Left ventricle myocardium superior (tissue), 1 donor: ENCODE results near the gene CLDN7. TPM values are rescaled to one million over a fixed set of nuclear protein-coding genes. Genes with fewer than 3 reads are reported as not detected.
A peak's percentile ranks its signal among the peaks of the same experiment; 100 is the strongest.

ENCODE experiments used
- ATAC-seq: fragments of 200-7000 bp; cut with Tn5 transposase; one replicate; pipeline ENCODE4 v1.9.1; 2020; ENCODE audit warnings: mild to moderate bottlenecking, moderate library complexity
- DNase-seq: peaks from one replicate; pipeline ENCODE4 v3.0.0-alpha.2; 2020
- intact Hi-C: fragments of 100-400 bp; cut with micrococcal nuclease; formaldehyde crosslinking; loops from one replicate; pipeline ENCODE4 v1.11.0; 2022
- total RNA-seq: library from RNA; stranded (reverse); fragmentation: NEBNext Ultra II Directional; extraction: Animal tissue kit (Norgen Biotek cat#: 25700); gene quantifications from one replicate; pipeline ENCODE4 v1.2.1, GENCODE V29; 2021
- donor health status: DM: no; HTN: yes; CAD: no; lungs with severe emphysema.

The CLDN7 gene
- total RNA-seq, 1 donor from 2014 or later, result 1.8 TPM

DNA sequence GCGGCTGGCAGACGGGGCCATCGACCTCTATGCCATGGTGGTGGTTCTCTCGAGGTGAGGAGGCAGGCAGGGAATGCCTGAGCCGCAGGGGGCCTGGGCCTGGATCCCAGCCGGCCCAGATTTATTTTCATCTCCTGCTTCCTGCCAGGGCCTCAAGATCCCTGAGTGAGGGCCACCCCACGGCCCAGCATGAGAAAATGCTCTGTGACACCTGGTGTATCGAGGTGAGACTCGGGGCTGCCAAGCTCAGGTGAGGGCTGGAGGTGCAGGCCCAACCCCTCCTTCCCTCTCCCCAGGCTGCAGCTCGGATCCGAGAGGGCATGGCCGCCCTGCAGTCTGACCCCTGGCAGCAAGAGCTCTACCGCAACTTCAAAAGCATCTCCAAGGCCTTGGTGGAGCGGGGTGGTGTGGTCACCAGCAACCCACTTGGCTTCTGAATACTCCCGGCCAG, 37.6 kb downstream of the CLDN7 start:
- ATAC-seq (no peak), DNase-seq (peak; percentile 29)
- intact Hi-C loops, result no loop called here

DNA sequence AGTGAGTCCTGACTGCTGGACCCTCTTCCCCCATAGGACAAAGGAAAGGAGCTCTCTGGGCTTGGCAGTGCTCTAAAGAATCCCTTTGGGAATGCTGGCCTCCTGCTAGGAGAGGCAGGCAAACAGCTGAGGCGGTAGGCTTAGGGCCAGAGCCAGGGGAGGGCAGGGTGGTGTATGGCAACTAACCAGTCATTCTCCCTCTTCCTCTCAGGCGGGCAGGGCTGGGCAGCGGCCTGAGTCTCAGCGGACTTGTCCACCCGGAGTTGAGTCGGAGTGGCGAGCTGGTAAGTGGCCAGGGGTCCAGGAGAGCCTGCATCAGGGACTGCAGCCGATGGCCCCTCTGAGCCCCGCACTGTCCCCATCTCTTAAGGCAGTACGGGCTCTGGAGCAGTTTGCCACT, 38.2 kb downstream of the CLDN7 start:
- intact Hi-C loops, result no loop called here
- DNase-seq, result peak; percentile 36
- ATAC-seq, result no peak

DNA sequence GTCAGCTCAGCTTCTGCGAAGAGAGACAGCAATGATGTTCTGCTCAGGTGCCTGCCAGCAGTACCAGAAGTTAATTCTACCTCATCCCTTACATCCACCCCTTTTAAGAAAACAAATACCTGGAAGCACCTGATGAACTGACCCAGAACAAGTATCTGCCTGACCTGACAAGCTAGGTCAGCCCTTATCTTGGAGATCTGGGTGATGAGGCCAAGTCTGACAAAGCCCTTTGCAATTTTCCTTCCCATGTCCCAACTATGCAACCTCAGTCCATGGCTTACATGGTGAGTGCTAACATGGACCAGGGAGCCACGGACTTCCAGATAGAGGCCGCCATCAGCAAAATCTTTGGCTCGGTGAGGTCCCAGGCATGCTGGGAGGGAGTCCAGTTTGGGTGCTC, 38.9 kb downstream of the CLDN7 start:
- ATAC-seq (no peak), DNase-seq (no peak)
- intact Hi-C loops, result no loop called here

DNA sequence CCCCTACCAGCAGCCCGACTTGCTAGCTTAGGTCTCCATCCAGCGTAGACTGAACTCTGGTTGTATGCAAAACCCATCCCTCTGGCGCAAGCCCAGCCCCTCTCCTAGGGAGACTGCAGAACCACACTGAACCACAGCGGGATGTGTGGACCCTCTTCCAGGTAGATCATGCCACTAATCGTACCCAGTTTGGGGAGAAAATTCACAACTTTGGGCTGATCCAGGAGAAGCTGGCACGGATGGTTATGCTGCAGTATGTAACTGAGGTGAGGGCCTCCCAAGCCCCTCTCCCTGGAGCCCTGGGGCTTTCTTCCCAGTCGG, 39.3 kb downstream of the CLDN7 start:
- intact Hi-C loops, result no loop called here
- ATAC-seq, result no peak
- peak; percentile 40 for DNase-seq

DNA sequence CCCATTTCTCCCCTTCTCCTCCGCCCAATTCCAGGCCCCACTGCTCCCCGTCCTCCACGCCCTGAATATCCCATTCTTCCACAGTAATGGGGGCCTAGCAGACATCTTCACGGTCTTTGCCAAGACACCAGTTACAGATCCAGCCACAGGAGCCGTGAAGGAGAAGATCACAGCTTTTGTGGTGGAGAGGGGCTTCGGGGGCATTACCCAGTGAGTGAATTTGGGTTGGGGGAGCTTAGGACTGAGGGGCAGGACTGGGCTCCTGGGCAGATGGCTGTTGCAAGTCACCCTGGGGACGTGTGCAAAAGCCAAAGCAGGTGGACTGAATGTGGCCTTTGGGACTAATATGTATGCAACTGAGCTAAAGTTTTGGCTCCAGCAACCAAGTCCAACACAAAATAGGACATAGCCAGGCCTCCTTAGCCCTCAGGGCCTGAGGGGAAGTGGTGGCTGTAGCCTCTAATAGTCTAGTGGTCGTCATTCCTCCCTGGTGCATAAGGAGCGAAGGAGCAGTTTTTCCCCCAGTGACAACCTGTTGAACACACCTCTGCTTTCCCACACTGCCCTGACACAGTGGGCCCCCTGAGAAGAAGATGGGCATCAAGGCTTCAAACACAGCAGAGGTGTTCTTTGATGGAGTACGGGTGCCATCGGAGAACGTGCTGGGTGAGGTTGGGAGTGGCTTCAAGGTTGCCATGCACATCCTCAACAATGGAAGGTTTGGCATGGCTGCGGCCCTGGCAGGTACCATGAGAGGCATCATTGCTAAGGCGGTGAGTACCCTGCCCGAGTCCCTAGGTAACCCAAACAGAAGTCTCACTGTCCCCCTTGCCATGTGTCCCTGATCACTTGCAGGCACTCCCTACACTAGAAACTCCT, 39.9 kb downstream of the CLDN7 start:
- DNase-seq, result no peak

DNA sequence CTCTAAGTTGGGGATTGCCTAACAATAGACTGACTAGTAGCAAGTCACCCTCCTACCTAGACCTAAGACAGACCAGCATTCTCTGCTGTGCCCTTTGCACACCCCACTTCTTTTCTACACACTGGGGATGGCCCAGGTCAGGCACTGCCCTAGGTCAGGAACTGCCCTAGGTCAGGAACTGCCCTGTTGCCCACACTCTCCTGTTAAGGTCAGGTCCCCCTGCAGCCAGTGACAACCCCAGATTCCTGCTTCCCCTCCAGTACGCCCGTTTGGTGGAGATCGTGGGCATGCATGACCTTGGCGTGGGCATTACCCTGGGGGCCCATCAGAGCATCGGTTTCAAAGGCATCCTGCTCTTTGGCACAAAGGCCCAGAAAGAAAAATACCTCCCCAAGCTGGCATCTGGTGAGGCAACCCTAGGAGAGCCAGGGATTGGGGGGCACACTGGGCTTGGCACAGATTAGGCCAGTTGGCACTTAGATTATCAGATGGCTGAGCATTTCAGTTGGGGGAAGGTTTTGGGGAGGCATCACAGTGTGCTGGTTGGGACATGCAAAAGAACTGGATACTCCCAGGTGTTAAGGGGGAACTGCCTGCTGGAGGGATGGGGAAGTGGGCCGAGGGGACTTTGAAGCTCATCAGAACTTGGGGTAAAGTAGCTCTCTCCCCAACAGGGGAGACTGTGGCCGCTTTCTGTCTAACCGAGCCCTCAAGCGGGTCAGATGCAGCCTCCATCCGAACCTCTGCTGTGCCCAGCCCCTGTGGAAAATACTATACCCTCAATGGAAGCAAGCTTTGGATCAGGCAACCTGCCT, 40.8 kb downstream of the CLDN7 start:
- intact Hi-C loops, result no loop called here
- ATAC-seq (no peak), DNase-seq (no peak)

More for the DNA sequence above, 39.9 kb downstream of the CLDN7 start:
- intact Hi-C loops, result no loop called here
- ATAC-seq, result no peak

DNA sequence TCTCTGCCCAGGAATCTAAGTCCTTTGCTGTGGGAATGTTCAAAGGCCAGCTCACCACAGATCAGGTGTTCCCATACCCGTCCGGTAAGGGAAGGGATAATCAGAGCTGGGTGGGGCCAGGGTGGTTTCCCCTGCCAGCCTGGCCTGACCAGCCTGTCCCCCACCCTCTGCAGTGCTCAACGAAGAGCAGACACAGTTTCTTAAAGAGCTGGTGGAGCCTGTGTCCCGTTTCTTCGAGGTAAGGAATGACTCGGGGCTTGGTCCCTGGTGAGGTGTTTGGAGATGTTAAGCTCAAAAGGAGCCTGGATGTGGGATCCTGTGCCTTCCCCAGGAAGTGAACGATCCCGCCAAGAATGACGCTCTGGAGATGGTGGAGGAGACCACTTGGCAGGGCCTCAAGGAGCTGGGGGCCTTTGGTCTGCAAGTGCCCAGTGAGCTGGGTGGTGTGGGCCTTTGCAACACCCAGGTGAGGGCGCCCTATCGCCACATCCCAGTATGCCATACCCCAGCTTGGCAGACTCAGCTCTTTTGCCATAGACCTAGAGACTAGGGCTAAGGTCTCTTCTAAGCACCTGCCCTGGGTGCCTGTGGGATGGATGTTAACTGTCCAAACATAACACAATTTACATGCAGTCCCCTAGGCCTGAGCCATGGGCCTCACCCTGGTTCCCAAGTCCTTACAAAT, 41.5 kb downstream of the CLDN7 start:
- intact Hi-C loops, result no loop called here
- ATAC-seq (peak; percentile 4), DNase-seq (peak; percentile 58)

DNA sequence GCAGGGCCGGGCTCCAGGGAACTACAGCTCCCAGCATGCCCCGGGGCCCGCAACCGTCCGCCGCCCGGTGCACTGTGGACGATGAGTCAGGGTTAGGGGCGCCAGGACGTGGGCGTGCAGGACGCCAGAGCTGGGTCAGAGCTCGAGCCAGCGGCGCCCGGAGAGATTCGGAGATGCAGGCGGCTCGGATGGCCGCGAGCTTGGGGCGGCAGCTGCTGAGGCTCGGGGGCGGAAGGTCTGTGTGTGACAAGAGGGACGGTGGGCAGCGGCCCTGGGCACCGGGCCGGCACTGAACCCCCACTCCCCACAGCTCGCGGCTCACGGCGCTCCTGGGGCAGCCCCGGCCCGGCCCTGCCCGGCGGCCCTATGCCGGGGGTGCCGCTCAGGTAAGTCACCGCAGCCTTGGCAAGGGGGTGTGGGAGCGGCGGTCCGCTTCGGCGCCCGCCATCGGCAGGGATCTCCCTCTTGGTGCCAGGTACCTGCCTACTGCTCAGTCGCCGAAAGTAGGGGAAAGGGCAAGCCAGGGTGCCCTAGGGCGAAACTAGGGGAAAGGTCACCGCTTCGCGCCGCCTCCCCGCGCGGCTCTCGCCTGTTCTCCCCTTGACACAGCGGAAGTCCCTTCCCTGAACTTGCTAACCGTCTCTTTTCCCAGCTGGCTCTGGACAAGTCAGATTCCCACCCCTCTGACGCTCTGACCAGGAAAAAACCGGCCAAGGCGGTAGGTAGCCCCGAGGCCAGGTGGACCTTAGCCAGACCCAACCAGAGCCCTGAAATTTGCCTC, 42.3 kb downstream of the CLDN7 start, which contains the start of the genes ACADVL and DLG4:
TSS of gene ACADVL (plus strand) at position 127 of the 781 bp plus-strand sequence. CDS start at position 174, 47 bp downstream.
TSS of gene DLG4 (minus strand) at position 25 of the 781 bp plus-strand sequence.
- peak; percentile 97 for DNase-seq
- ATAC-seq, result peak; percentile 82
- intact Hi-C loops, result no loop called here

DNA sequence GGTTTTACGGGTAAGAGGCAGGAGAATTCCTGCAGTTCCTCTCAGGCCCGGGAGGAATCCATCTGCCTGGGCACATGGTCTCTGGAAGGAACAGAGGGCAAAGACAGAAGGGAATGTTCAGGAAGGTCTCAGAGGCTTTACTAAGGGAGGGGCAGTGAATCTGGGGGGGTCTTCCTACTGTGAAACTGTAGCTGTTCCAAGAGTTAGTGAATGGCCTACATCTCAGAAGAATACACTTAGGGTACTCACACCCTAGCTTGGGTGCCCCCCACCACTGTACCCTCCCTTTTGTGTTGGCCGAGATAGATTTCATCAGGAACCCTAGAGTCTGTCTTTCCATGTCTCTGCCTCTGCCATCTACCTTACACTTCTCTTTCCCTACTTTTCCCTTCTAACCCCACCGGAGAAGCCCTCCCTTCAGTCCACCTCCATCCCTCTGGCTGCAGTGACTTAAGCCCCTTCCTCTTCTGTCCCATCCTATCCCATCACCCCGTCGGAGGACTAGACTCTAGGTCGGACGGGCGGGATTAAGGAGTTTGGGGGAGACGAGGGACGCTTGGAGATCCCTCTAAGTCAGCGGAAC, 43.0 kb downstream of the CLDN7 start:
- no peak for ATAC-seq

DNA sequence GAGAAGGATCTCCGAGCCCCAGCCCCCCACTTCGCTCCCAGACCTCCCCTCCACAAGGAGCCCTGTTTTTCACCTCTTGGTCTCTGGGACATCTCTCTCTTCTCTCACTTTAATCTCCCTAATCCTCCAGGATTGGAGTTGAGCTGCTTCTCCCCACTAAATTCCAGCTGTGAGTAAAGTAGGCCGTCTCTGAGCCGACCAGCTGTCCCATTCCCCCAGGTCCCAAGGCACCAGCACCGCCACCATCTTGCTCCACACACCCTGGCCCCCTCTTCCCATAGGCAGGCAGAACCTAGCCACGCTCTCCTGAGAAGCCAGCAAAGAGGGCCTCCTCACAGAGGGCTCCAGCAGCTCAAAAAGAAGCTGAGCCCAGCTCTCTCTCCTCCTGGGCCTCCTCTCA, 43.5 kb downstream of the CLDN7 start:
- no peak for ATAC-seq
- DNase-seq, result peak; percentile 22
- intact Hi-C loops, result no loop called here

More for the DNA sequence above, 43.0 kb downstream of the CLDN7 start:
- intact Hi-C loops, result no loop called here
- DNase-seq, result peak; percentile 11

DNA sequence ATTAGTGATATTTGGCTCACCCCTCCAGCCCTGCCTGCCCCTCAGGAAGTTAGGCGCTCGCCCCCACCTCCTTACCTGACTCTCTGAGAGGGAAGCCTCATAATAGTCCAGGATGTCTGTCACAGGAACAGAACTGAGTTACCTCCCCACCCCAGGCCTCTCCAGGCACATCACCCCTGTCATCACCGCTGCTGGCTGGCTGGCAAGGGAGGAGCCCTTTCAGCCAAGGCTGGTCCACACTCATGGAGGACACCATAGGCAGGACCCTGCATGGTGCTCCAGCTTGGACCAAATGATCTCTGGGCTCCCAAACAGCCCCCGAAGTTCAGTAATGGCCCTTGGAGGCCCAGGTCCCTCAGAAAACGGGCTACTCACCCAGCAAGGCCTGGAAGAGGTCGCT, 44.1 kb downstream of the CLDN7 start:
- ATAC-seq (no peak), DNase-seq (peak; percentile 57)
- intact Hi-C loops, result no loop called here

DNA sequence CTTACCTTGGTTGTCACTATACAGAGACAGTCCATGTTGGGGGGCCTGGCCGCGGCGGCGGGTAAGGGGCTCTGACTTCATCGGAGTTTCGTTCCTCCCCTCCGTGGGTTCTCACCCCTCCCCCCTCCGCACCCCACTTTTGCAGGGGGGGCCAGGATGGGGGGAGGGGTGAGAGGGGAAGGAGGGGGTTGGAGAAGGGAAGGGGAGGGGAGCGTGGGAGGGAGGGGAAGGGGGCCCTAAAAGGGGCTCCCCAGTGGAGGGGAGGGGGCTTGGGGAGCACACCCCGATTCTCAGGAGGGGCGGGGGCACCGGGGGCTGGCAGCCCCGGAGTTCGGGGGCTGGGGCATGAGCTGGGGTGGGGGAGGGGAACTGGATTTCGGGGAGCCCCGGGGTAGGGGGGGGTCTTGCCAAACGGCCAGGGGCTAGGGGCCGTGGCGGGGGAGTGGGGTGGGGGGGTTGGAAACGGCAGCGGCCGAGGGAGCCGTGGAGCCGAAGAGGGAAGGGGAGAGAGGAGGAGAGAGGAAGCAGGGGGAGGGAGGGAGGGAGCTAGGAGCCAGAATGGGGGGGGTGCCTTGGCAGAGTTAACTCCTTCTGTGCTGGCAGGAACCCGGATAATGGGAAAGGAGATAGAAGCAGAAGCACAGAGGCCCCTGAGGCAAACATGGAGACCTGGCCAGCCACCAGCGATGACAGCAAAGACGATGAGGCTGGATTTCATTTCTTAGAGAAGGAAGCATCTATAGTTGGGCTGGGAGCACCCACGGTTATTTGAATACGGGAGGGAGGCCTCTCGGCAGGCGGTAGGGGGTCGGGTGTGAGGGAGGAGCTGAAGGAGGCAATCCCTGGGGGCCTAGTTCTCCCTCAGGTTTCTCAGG, 44.9 kb downstream of the CLDN7 start:
- DNase-seq, result peak; percentile 53

DNA sequence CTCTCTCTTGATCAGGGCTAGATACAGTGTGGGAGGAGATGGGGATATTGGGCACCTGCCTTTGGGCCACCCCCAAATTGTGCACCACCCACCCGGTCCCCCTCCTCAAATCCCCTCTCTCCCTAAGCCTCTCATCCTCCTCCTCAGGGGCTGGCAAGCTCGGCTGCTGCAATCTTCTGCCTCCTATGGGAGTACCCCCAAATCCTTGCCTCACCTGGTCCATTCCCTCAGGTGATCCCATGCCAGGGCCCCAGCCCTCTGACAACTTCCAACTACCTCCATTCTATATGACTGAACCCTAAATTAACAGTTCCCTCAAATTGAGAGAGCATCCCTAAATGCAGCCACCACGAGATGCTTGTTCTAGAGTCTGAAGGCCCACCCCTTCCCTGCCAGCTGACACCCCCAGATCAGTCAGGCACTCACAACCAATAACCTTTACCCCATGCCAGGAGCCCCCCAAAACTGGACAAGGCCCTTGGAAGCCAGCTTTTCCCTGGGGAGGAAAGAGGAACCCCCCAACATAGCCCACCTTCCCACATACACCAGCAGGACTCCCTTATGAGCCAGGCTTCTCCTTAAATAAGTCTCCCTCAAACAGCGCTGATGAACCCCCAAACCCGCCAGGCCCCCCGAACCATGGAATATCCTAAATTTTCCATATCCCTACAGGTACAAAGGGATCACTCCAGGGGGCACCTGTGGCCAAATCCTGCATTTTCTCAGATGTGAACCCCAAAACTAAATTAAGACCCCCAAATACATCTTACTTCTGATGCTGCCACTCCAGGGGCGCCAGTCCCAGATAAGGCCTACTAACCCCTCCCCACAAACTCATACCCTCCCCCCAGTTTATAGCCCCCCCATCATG, 45.8 kb downstream of the CLDN7 start:
- peak; percentile 41 for DNase-seq
- intact Hi-C loops, result no loop called here
- ATAC-seq, result no peak

More for the DNA sequence above, 44.9 kb downstream of the CLDN7 start:
- no peak for ATAC-seq
- intact Hi-C loops, result no loop called here

DNA sequence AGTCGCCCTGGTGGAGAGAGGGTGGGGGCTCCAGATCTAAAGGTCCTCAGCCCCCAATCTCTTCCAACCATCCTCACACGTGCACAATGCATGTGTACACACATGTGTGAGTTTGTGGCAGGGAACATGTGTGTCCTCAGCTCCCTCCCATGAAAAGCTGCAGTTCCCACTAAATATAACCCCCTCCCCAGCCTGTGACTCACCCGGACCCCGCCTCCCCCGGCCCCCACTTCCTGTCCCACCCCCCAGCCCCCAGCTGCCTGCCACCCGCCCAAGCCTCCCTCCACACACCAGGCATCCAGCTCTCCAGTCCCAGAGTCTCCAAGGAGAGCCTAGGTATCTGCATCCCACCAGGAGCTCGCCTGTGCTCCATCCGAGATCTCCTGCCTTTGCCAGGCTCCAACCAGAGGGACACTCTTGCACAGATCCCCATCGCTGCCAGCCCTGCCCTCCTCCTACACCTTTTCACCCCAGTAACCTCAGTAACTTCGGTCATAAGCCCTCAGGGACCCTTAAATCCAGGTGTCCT, 46.6 kb downstream of the CLDN7 start:
- no peak for ATAC-seq
- intact Hi-C loops, result no loop called here
- peak; percentile 27 for DNase-seq

DNA sequence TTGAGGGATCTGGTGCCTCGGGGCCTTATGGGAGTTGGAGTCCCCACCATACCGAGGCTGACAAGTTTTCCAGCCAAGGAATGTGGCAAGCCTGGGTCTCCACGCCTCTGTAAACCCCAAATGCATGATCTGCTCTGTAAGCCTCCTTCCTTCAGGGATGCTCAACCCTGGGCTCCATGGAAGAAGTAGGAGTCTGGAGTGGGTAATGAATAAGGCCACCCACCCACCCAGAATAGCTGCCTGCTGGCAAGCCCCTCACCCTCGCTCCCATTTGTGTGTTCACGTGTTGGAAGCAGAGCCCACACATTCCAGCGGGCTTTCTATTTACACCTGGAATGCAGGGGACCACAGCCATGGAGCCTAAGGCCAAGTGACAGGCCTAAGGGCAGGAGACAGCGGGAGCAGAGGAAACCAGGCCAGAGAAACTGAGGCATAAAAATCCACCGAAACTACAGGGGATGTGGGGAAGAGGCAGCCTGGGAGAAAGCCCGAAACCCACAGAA, 47.1 kb downstream of the CLDN7 start:
- DNase-seq (peak; percentile 33), ATAC-seq (no peak)
- intact Hi-C loops, result no loop called here
